Testis (tissue), 3 donors: Measurements from ENCODE around the gene DCHS1. TPM values are rescaled to one million over a fixed set of nuclear protein-coding genes. Genes with fewer than 3 reads are reported as not detected.

Experiments used
- DNase-seq: peaks from one replicate; pipeline ENCODE4 v3.0.0-alpha.2; 2019
- H3K27ac ChIP-seq, 2 donors: fragments of 200-600 bp; sonication (generic); one replicate each; pipeline ENCODE4 v1.5.1; 2019
- H3K27me3 ChIP-seq: fragments of 200-600 bp; sonication (generic); one replicate; pipeline ENCODE4 v1.5.1; 2019
- H3K36me3 ChIP-seq: fragments of 200-600 bp; sonication (generic); one replicate; pipeline ENCODE4 v1.5.1; 2017; ENCODE audit warnings: low read depth; ENCODE audit errors: missing control alignments
- H3K4me1 ChIP-seq: fragments of 200-600 bp; sonication (generic); one replicate; pipeline ENCODE4 v1.5.1; 2019
- H3K4me3 ChIP-seq, 2 donors: fragments of 200-600 bp; sonication (generic); one replicate each; pipeline ENCODE4 v1.5.1; 2017 to 2019
- H3K9me3 ChIP-seq: fragments of 200-600 bp; sonication (generic); one replicate; pipeline ENCODE4 v1.5.1; 2017
- CTCF ChIP-seq, 3 experiments: fragments of 450-650 bp in 2 of 3; fragments of 200-600 bp in 1 of 3; sonication (generic) in 1 of 3; IDR thresholded peaks; one replicate each; pipeline ENCODE4 v1.5.1; 2016 to 2019; ENCODE audit warnings: antibody characterized with exemption in 3 of 3, mild to moderate bottlenecking in 2 of 3, moderate library complexity in 1 of 3
- POLR2A ChIP-seq: fragments of 450-650 bp; IDR thresholded peaks from one replicate; pipeline ENCODE4 v1.6.1; 2017; ENCODE audit warnings: antibody characterized with exemption, mild to moderate bottlenecking, moderate library complexity
- WGBS, 2 donors: methylation state at CpG; one replicate each; pipeline ENCODE4 v1.1.5; 2018; 5-methylcytosine and 5-hydroxymethylcytosine counted together
- intact Hi-C: fragments of 100-400 bp; cut with DNase I; formaldehyde crosslinking; loops from one replicate; pipeline ENCODE4 v1.15.1; 2023; ENCODE audit warnings: low total_unique reads
- polyA plus RNA-seq: library from polyadenylated mRNA; stranded (reverse); fragments of 350-450 nt; fragmentation: Illumina TruSeq; extraction: RNeasy Lipid Tissue Mini Kit (QIAGEN cat#74804); gene quantifications from one replicate; pipeline ENCODE4 v1.2.3, GENCODE V29; 2014; ENCODE audit warnings: low read depth, low replicate concordance; ENCODE audit not compliant: insufficient read depth
- total RNA-seq, 2 donors: library from RNA; depleted of rRNA; stranded (reverse); fragments of >200 nt; gene quantifications; one replicate each; pipeline ENCODE4 v1.2.3, GENCODE V29; 2016

The DCHS1 gene
- total and polyA plus RNA-seq, 3 donors from 2014 or later: 7.1 to 14.2 (median 8.8) TPM

GRCh38 chr11:6572215-6572614 lies 83.4 kb downstream of the DCHS1 start:
- H3K9me3 ChIP-seq: no peaks in the 10 kb centered on the region
- intact Hi-C loops: no loop called here
- 68 to 86% methylated on average over 2 of the region's 2 CpGs for WGBS, 2 donors
- TF ChIP-seq POLR2A: no peak
- TF ChIP-seq CTCF (IDR thresholded peaks at IDR 0.05): no peak
- DNase-seq: no peak
- H3K4me3 ChIP-seq: no peak overlapping the region
- no peaks in the 10 kb centered on the region for H3K36me3 ChIP-seq
- no peak overlapping the region for H3K27ac ChIP-seq
- H3K27me3 ChIP-seq: no peaks in the 10 kb centered on the region
- H3K4me1 ChIP-seq: no peaks in the 10 kb centered on the region

- TF ChIP-seq CTCF (IDR thresholded peaks at IDR 0.05) (no peak), POLR2A (no peak)
- DNase-seq: no peak
- intact Hi-C loops: no loop called here
- Histone ChIP-seq H3K27ac (no peak overlapping the region), H3K4me3 (no peak overlapping the region), H3K36me3 (no peaks in the 10 kb centered on the region), H3K9me3 (no peaks in the 10 kb centered on the region), H3K27me3 (no peaks in the 10 kb centered on the region), H3K4me1 (no peaks in the 10 kb centered on the region)
- WGBS, 2 donors: 49 to 80% methylated on average over 14 to 22 of the region's 22 CpGs
Observed at GRCh38 chr11:6571434-6572008, 84.1 kb downstream of the DCHS1 start.

Other genes starting within 250 kb of the DCHS1 start
- gene APBB1, start 236.7 kb downstream of the DCHS1 start, total RNA-seq: 10 to 100 TPM; 42.6 to 57.3 TPM
- 43.7 TPM for gene APBB1, start 236.7 kb downstream of the DCHS1 start, polyA plus RNA-seq
- 1 to 10 TPM; 2.7 to 4.2 TPM for gene HPX, start 214.8 kb downstream of the DCHS1 start, total RNA-seq
- gene HPX, start 214.8 kb downstream of the DCHS1 start, polyA plus RNA-seq: 3.1 TPM
- gene TRIM3, start 181.9 kb downstream of the DCHS1 start, total RNA-seq: 10 to 100 TPM; 29.4 TPM
- 15.0 TPM for gene TRIM3, start 181.9 kb downstream of the DCHS1 start, polyA plus RNA-seq
- 10 to 100 TPM; 70.2 to 80.1 TPM for gene ARFIP2, start 174.5 kb downstream of the DCHS1 start, total RNA-seq
- gene ARFIP2, start 174.5 kb downstream of the DCHS1 start, polyA plus RNA-seq: 56.1 TPM
- 10 to 100 TPM; 49.1 to 55.1 TPM for gene TIMM10B, start 174.3 kb downstream of the DCHS1 start, total RNA-seq
- gene TIMM10B, start 174.3 kb downstream of the DCHS1 start, polyA plus RNA-seq: 37.0 TPM
- 100 to 1,000 TPM in 1 of 2 donors, 10 to 100 TPM in 1; 66.3 to 103 TPM for gene DNHD1, start 158.5 kb downstream of the DCHS1 start, total RNA-seq
- 83.2 TPM for gene DNHD1, start 158.5 kb downstream of the DCHS1 start, polyA plus RNA-seq
- gene RRP8, start 52.2 kb downstream of the DCHS1 start, total RNA-seq: 10 to 100 TPM; 17.5 to 18.5 TPM
- 29.6 TPM for gene RRP8, start 52.2 kb downstream of the DCHS1 start, polyA plus RNA-seq
- gene ILK, start 52.0 kb downstream of the DCHS1 start, total RNA-seq: 100 to 1,000 TPM in 1 of 2 donors, 10 to 100 TPM in 1; 79.1 to 109 TPM
- gene ILK, start 52.0 kb downstream of the DCHS1 start, polyA plus RNA-seq: 122 TPM
- gene TAF10, start 43.6 kb downstream of the DCHS1 start, total RNA-seq: 100 to 1,000 TPM; 123 to 210 TPM
- gene TAF10, start 43.6 kb downstream of the DCHS1 start, polyA plus RNA-seq: 389 TPM
- gene TPP1, start 36.4 kb downstream of the DCHS1 start, total RNA-seq: 100 to 1,000 TPM; 134 to 151 TPM
- 60.9 TPM for gene TPP1, start 36.4 kb downstream of the DCHS1 start, polyA plus RNA-seq
- 10 to 100 TPM; 21.0 to 22.7 TPM for gene MRPL17, start 27.5 kb upstream of the DCHS1 start, total RNA-seq
- 49.5 TPM for gene MRPL17, start 27.5 kb upstream of the DCHS1 start, polyA plus RNA-seq
- 1 to 10 TPM; 1.8 to 2.8 TPM for gene OR2AG2, start 116.2 kb upstream of the DCHS1 start, total RNA-seq
- gene OR2AG2, start 116.2 kb upstream of the DCHS1 start, polyA plus RNA-seq: 0.30 TPM
- gene OR2AG1, start 127.2 kb upstream of the DCHS1 start, total RNA-seq: not detected
- gene OR2AG1, start 127.2 kb upstream of the DCHS1 start, polyA plus RNA-seq: not detected
- gene OR6A2, start 143.9 kb upstream of the DCHS1 start, total RNA-seq: 1 to 10 TPM; 2.2 to 2.6 TPM
- gene OR6A2, start 143.9 kb upstream of the DCHS1 start, polyA plus RNA-seq: not detected
- not detected for gene OR10A5, start 189.9 kb upstream of the DCHS1 start, total RNA-seq
- gene OR10A5, start 189.9 kb upstream of the DCHS1 start, polyA plus RNA-seq: not detected
- gene OR10A2, start 207.2 kb upstream of the DCHS1 start, total RNA-seq: not detected
- gene OR10A2, start 207.2 kb upstream of the DCHS1 start, polyA plus RNA-seq: not detected
- not detected for gene OR10A4, start 220.8 kb upstream of the DCHS1 start, total RNA-seq
- not detected for gene OR10A4, start 220.8 kb upstream of the DCHS1 start, polyA plus RNA-seq
- 1 to 10 TPM; 2.8 to 3.2 TPM for gene OR2D2, start 236.7 kb upstream of the DCHS1 start, total RNA-seq
- not detected for gene OR2D2, start 236.7 kb upstream of the DCHS1 start, polyA plus RNA-seq